ENCODE measurements around the gene TNFAIP3.
"Not testable (repeated sequence)": the region's sequence is repeated elsewhere in the genome, so short reads cannot be mapped to it uniquely, and the experiment has no call there.

- TF ChIP-seq CTCF, POLR2A (IDR thresholded peaks at IDR 0.05): not testable (repeated sequence)
These were observed 29.0 kb upstream of the TNFAIP3 start for GRCh38 chr6:137838090-137838489.

Data from lower leg skin (tissue), 3 donors.